ENCODE data around the gene CAPRIN1.

- TF ChIP-seq CTCF (IDR thresholded peaks at IDR 0.05; ENCODE audit: insufficient read depth, low read length, poor library complexity, severe bottlenecking) (no peak), EZH2phosphoT487 (conservative IDR thresholded peaks at IDR 0.05; ENCODE audit: low read length) (no peak)
Observed at GRCh38 chr11:34068111-34068510, 16.6 kb downstream of the CAPRIN1 start.
